B cell (primary cell): ENCODE data around the gene MANEA. TPM values are rescaled to one million over a fixed set of nuclear protein-coding genes. Genes with fewer than 3 reads are reported as not detected.

ENCODE experiments used
- ATAC-seq: fragments of 200-7000 bp; cut with Tn5 transposase; one replicate; pipeline ENCODE4 v1.10.0; 2021; ENCODE audit warnings: low read depth, mild to moderate bottlenecking, moderate number of reproducible peaks, moderate library complexity
- CTCF ChIA-PET: fragments of 350-600 bp; sonication (Branson Sonifier 250); formaldehyde crosslinking; loops from one replicate; lab custom pipeline; 2021; ENCODE audit warnings: antibody characterized with exemption, inconsistent platforms; lab: Charles Lee
- POLR2A ChIA-PET: fragments of 350-600 bp; sonication (Branson Sonifier 250); formaldehyde crosslinking; loops from one replicate; lab custom pipeline; 2021; ENCODE audit warnings: antibody characterized with exemption; lab: Charles Lee
- DNase-seq: peaks from one replicate; pipeline ENCODE4 v3.0.0; 2013
- H2AFZ ChIP-seq: 2 replicates; pipeline ENCODE4 v1.6.1; 2012; ENCODE audit warnings: mild to moderate bottlenecking, low read depth, low read length; ENCODE audit not compliant: insufficient read depth, poor library complexity, severe bottlenecking
- H3K27ac ChIP-seq, 2 donors: 1 replicate in 1 of 2; 2 replicates in 1 of 2; pipeline ENCODE4 v1.5.1; 2012 to 2013; ENCODE audit warnings: low read length in 2 of 2, mild to moderate bottlenecking in 2 of 2, moderate library complexity in 1 of 2
- H3K27me3 ChIP-seq, 4 experiments: fragments of 200-600 bp in 1 of 4; sonication (generic) in 1 of 4; replicated peaks in 1 of 4; 1 replicate in 2 of 4; 2 replicates in 2 of 4; pipeline versions ENCODE4 v1.6.1 to v1.7.0; 2013 to 2016; ENCODE audit warnings: low read length in 3 of 4, mild to moderate bottlenecking in 2 of 4, mixed read lengths in 1 of 4, moderate library complexity in 1 of 4; ENCODE audit not compliant: insufficient read depth in 4 of 4, control insufficient read depth in 3 of 4; ENCODE audit errors: control extremely low read depth in 1 of 4
- H3K36me3 ChIP-seq, 2 experiments: replicated peaks in 1 of 2; 1 replicate in 1 of 2; 2 replicates in 1 of 2; pipeline versions ENCODE4 v1.6.1 to v1.7.1; 2013; ENCODE audit warnings: low read length in 1 of 2; ENCODE audit not compliant: insufficient read depth in 2 of 2, control insufficient read depth in 1 of 2; ENCODE audit errors: control extremely low read depth in 1 of 2, extremely low read depth in 1 of 2
- H3K4me1 ChIP-seq, 2 donors: fragments of 200-600 bp in 1 of 2; sonication (generic) in 1 of 2; 1 replicate in 1 of 2; 2 replicates in 1 of 2; pipeline versions ENCODE4 v1.5.1 to v1.6.1; 2013 to 2017; ENCODE audit warnings: low read length in 2 of 2; ENCODE audit not compliant: control insufficient read depth in 2 of 2, insufficient read depth in 2 of 2
- H3K4me2 ChIP-seq: replicated peaks from 2 replicates; pipeline ENCODE3; 2012; ENCODE audit warnings: mild to moderate bottlenecking, low read depth, low read length; ENCODE audit not compliant: poor library complexity, severe bottlenecking
- H3K4me3 ChIP-seq, 5 experiments: fragments of 200-600 bp in 1 of 5; sonication (generic) in 1 of 5; 1 replicate in 3 of 5; 2 replicates in 2 of 5; pipeline versions ENCODE4 v1.5.1 to v1.7.0; 2011 to 2016; ENCODE audit warnings: low read length in 4 of 5, mild to moderate bottlenecking in 4 of 5, low read depth in 2 of 5, control low read depth in 1 of 5, moderate library complexity in 1 of 5; ENCODE audit not compliant: insufficient read depth in 1 of 5; ENCODE audit errors: control extremely low read depth in 1 of 5, extremely low read depth in 1 of 5
- H3K79me2 ChIP-seq: fragments of 200-600 bp; sonication (generic); one replicate; pipeline ENCODE4 v1.6.0; 2016; ENCODE audit warnings: low read length; ENCODE audit not compliant: control insufficient read depth, insufficient read depth
- H3K9ac ChIP-seq: fragments of 200-600 bp; sonication (generic); 2 replicates; pipeline ENCODE4 v1.6.1; 2017; ENCODE audit warnings: mild to moderate bottlenecking, low read length, moderate library complexity
- H3K9me3 ChIP-seq, 3 donors: one replicate each; pipeline versions ENCODE4 v1.6.1 to v1.7.1; 2013; ENCODE audit warnings: low read length in 2 of 3; ENCODE audit not compliant: control insufficient read depth in 2 of 3, insufficient read depth in 1 of 3; ENCODE audit errors: control extremely low read depth in 1 of 3
- H4K20me1 ChIP-seq: 2 replicates; pipeline ENCODE4 v1.6.0; 2012; ENCODE audit warnings: mild to moderate bottlenecking, low read length; ENCODE audit not compliant: insufficient read depth, control insufficient read depth, poor library complexity, severe bottlenecking
- H3K27ac Mint-ChIP-seq: one replicate; pipeline ENCODE4 v1.8.0; 2021; ENCODE audit warnings: mixed read lengths
- H3K27me3 Mint-ChIP-seq: one replicate; pipeline ENCODE4 v1.8.0; 2021; ENCODE audit warnings: mixed read lengths
- H3K4me1 Mint-ChIP-seq: one replicate; pipeline ENCODE4 v1.8.0; 2021; ENCODE audit warnings: mixed read lengths
- H3K4me3 Mint-ChIP-seq: one replicate; pipeline ENCODE4 v1.8.0; 2021; ENCODE audit warnings: mixed read lengths
- H3K9me3 Mint-ChIP-seq: one replicate; pipeline ENCODE4 v1.8.0; 2022; ENCODE audit warnings: mixed read lengths; ENCODE audit not compliant: insufficient read depth
- CTCF ChIP-seq: fragments of 200-600 bp; IDR thresholded peaks from one replicate; pipeline ENCODE4 v1.8.0; 2022; ENCODE audit warnings: antibody characterized with exemption, mild to moderate bottlenecking
- EZH2 ChIP-seq: IDR thresholded peaks from 2 replicates; pipeline ENCODE4 v1.6.1; 2012; ENCODE audit warnings: borderline replicate concordance, low read depth, mild to moderate bottlenecking, moderate library complexity, low read length; ENCODE audit not compliant: insufficient read depth, poor library complexity, severe bottlenecking
- WGBS: methylation state at CpG from one replicate; pipeline ENCODE4 v1.1.5; 2013; ENCODE audit warnings: missing lambda C conversion rate; ENCODE audit not compliant: insufficient coverage; 5-methylcytosine and 5-hydroxymethylcytosine counted together
- intact Hi-C: fragments of 100-400 bp; cut with micrococcal nuclease; formaldehyde crosslinking; loops from one replicate; pipeline ENCODE4 v1.10.0; 2022
- polyA plus RNA-seq: library from polyadenylated mRNA; depleted of rRNA; stranded (reverse); fragments of >200 nt; gene quantifications from 2 replicates; pipeline ENCODE4 v1.2.3, GENCODE V29; 2012
- total RNA-seq, 2 donors: library from RNA; stranded (reverse); fragments of 120-200 nt in 1 of 2; gene quantifications; 1 replicate in 1 of 2; 2 replicates in 1 of 2; pipeline versions ENCODE4 v1.2.3 to v1.2.4, GENCODE V29; 2013 to 2022

The MANEA gene
- total and polyA plus RNA-seq, 2 donors (not counting 1 experiment from before 2014, with no cell fraction given) = 2.4 to 9.0 TPM

GRCh38 chr6:95569560-95569959, 7.8 kb upstream of the MANEA start:
- H3K4me1 ChIP-seq = no peaks in the 10 kb centered on the region
- H3K9me3 ChIP-seq = no peaks in the 10 kb centered on the region
- intact Hi-C loops = no loop called here
- ChIA-PET POLR2A (no interaction called here), CTCF (no interaction called here)
- H3K4me3 Mint-ChIP-seq = no peak overlapping the region
- no peaks in the 10 kb centered on the region for H3K9me3 Mint-ChIP-seq
- no peaks in the 10 kb centered on the region for H4K20me1 ChIP-seq
- H3K36me3 ChIP-seq = no peaks in the 10 kb centered on the region
- no peak overlapping the region for H2AFZ ChIP-seq
- H3K4me3 ChIP-seq = no peak overlapping the region
- no peak for DNase-seq
- no peak overlapping the region for H3K27ac Mint-ChIP-seq
- no peak overlapping the region for H3K4me2 ChIP-seq
- peaks cover 6% of the 10 kb centered on the region for H3K4me1 Mint-ChIP-seq
- ATAC-seq = no peak
- 100% methylated on average over 1 of the region's 5 CpGs for WGBS
- H3K79me2 ChIP-seq = peaks cover 11% of the 10 kb centered on the region
- TF ChIP-seq CTCF = no peak
- H3K27me3 ChIP-seq = no peaks in the 10 kb centered on the region
- H3K27ac ChIP-seq = no peak overlapping the region
- no peaks in the 10 kb centered on the region for H3K27me3 Mint-ChIP-seq
- H3K9ac ChIP-seq = no peak overlapping the region

- no peaks in the 10 kb centered on the region for H3K27me3 Mint-ChIP-seq
- H3K4me1 ChIP-seq = peaks cover 2 to 7% of the 10 kb centered on the region in 2 donors
- no peak overlapping the region for H3K4me3 ChIP-seq
- no peak overlapping the region for H3K27ac Mint-ChIP-seq
- H3K4me2 ChIP-seq = no peak overlapping the region
- no peak overlapping the region for H2AFZ ChIP-seq
- H3K27me3 ChIP-seq = no peaks in the 10 kb centered on the region
- POLR2A ChIA-PET = no interaction called here
- H3K9me3 Mint-ChIP-seq = no peaks in the 10 kb centered on the region
- H3K4me1 Mint-ChIP-seq = peaks cover 22% of the 10 kb centered on the region
- no CpG with 5 or more reads among the region's 2 CpGs for WGBS
- H3K36me3 ChIP-seq = no peaks in the 10 kb centered on the region
- no peak for ATAC-seq
- TF ChIP-seq CTCF (no peak), EZH2 (no peak)
- no peaks in the 10 kb centered on the region for H3K9me3 ChIP-seq
- H4K20me1 ChIP-seq = no peaks in the 10 kb centered on the region
- no peak overlapping the region for H3K9ac ChIP-seq
- intact Hi-C loops = no loop called here
- H3K79me2 ChIP-seq = peaks cover 29% of the 10 kb centered on the region
- no peak for DNase-seq
- CTCF ChIA-PET = no interaction called here
- H3K27ac ChIP-seq = no peak overlapping the region
- H3K4me3 Mint-ChIP-seq = no peak overlapping the region
Observed at GRCh38 chr6:95572098-95572497, 5.2 kb upstream of the MANEA start.
